Stimulated activated memory B cell treated with anti-CD40 and anti-IgM and Interleukin-4, amounts not matched to agents 10 μg/mL and 1 μg/mL and 100 μg/mL, for 72 hours (primary cell): ENCODE results near the gene ARHGAP11A.
"Not testable (repeated sequence)": the region's sequence is repeated elsewhere in the genome, so short reads cannot be mapped to it uniquely, and the experiment has no call there.

Source experiments
- ATAC-seq: fragments of 150-1000 bp; cut with Tn5 transposase; 2 replicates; pipeline ENCODE4 v1.10.0; 2021
- H3K27ac Mint-ChIP-seq: one replicate; pipeline ENCODE4 v1.8.0; 2022; ENCODE audit warnings: mild to moderate bottlenecking, mixed read lengths
- H3K27me3 Mint-ChIP-seq: one replicate; pipeline ENCODE4 v1.8.0; 2022; ENCODE audit warnings: mixed read lengths
- H3K36me3 Mint-ChIP-seq: one replicate; pipeline ENCODE4 v1.8.0; 2022; ENCODE audit warnings: mixed read lengths
- H3K4me1 Mint-ChIP-seq: one replicate; pipeline ENCODE4 v1.8.0; 2022; ENCODE audit warnings: mixed read lengths
- H3K4me3 Mint-ChIP-seq: one replicate; pipeline ENCODE4 v1.8.0; 2022; ENCODE audit warnings: mild to moderate bottlenecking, moderate library complexity, mixed read lengths
- H3K9me3 Mint-ChIP-seq: one replicate; pipeline ENCODE4 v1.8.0; 2022; ENCODE audit warnings: mixed read lengths

Gene ARHGAP11A

GRCh38 chr15:32615051-32615870 is at the start of gene ARHGAP11A:
Gene ARHGAP11A, plus strand, starts transcription at chr15:32615504. Its CDS starts 708 bp downstream, at chr15:32616212.
- peak; percentile 93 for ATAC-seq
- not testable (repeated sequence) for H3K9me3 Mint-ChIP-seq, H3K36me3 Mint-ChIP-seq, H3K27me3 Mint-ChIP-seq
- Mint-ChIP-seq H3K4me1 (peaks cover 14% of the 10 kb centered on the region), H3K4me3 (peak within 1 kb of the TSS; percentile 98), H3K27ac (peak within 1 kb of the TSS; percentile 85)

- H3K4me3 Mint-ChIP-seq = not testable (repeated sequence)
Measured at GRCh38 chr15:32568988-32569387, 46.3 kb upstream of the ARHGAP11A start.

GRCh38 chr15:32578482-32578881 is 36.8 kb upstream of the ARHGAP11A start:
- H3K36me3 Mint-ChIP-seq, H3K27me3 Mint-ChIP-seq, ATAC-seq, H3K9me3 Mint-ChIP-seq, H3K27ac Mint-ChIP-seq, H3K4me1 Mint-ChIP-seq: not testable (repeated sequence)
- peak overlapping the region; percentile 43 for H3K4me3 Mint-ChIP-seq

More at GRCh38 chr15:32568988-32569387, 46.3 kb upstream of the ARHGAP11A start:
- H3K9me3 Mint-ChIP-seq, H3K27ac Mint-ChIP-seq, ATAC-seq, H3K27me3 Mint-ChIP-seq, H3K4me1 Mint-ChIP-seq, H3K36me3 Mint-ChIP-seq: not testable (repeated sequence)

GRCh38 chr15:32585844-32586243 is 29.5 kb upstream of the ARHGAP11A start:
- not testable (repeated sequence) for H3K27me3 Mint-ChIP-seq, H3K4me1 Mint-ChIP-seq, ATAC-seq, H3K36me3 Mint-ChIP-seq, H3K9me3 Mint-ChIP-seq, H3K4me3 Mint-ChIP-seq, H3K27ac Mint-ChIP-seq

GRCh38 chr15:32593151-32593550 is 22.2 kb upstream of the ARHGAP11A start, which contains the start of gene GOLGA8N:
Gene GOLGA8N, plus strand, starts transcription at chr15:32593456.
- H3K27ac Mint-ChIP-seq, H3K36me3 Mint-ChIP-seq, H3K4me1 Mint-ChIP-seq, H3K27me3 Mint-ChIP-seq, ATAC-seq, H3K4me3 Mint-ChIP-seq, H3K9me3 Mint-ChIP-seq: not testable (repeated sequence)

GRCh38 chr15:32609518-32609917 is 5.8 kb upstream of the ARHGAP11A start:
- H3K4me1 Mint-ChIP-seq, H3K27me3 Mint-ChIP-seq, ATAC-seq, H3K4me3 Mint-ChIP-seq, H3K9me3 Mint-ChIP-seq, H3K27ac Mint-ChIP-seq, H3K36me3 Mint-ChIP-seq: not testable (repeated sequence)

GRCh38 chr15:32610719-32611118 is 4.6 kb upstream of the ARHGAP11A start:
- not testable (repeated sequence) for H3K27me3 Mint-ChIP-seq, H3K4me1 Mint-ChIP-seq, H3K36me3 Mint-ChIP-seq, H3K9me3 Mint-ChIP-seq, ATAC-seq, H3K27ac Mint-ChIP-seq, H3K4me3 Mint-ChIP-seq

- Mint-ChIP-seq H3K27ac (peak overlapping the region; percentile 85), H3K4me1 (peaks cover 14% of the 10 kb centered on the region), H3K4me3 (peak overlapping the region; percentile 98)
- peak; percentile 48 for ATAC-seq
- H3K36me3 Mint-ChIP-seq, H3K9me3 Mint-ChIP-seq, H3K27me3 Mint-ChIP-seq: not testable (repeated sequence)
Measured at GRCh38 chr15:32614712-32615050, 623 bp upstream of the ARHGAP11A start.

- peaks cover 14% of the 10 kb centered on the region for H3K4me1 Mint-ChIP-seq
- H3K27me3 Mint-ChIP-seq, H3K36me3 Mint-ChIP-seq, H3K9me3 Mint-ChIP-seq: not testable (repeated sequence)
- ATAC-seq = peak; percentile 8
- peak overlapping the region; percentile 98 for H3K4me3 Mint-ChIP-seq
- peak overlapping the region; percentile 85 for H3K27ac Mint-ChIP-seq
Measured at GRCh38 chr15:32615871-32616426, 645 bp downstream of the ARHGAP11A start.

GRCh38 chr15:32636410-32636809 is 21.1 kb downstream of the ARHGAP11A start:
- Mint-ChIP-seq H3K4me3 (no peak overlapping the region), H3K9me3 (no peaks in the 10 kb centered on the region), H3K27ac (no peak overlapping the region), H3K36me3 (peaks cover 11% of the 10 kb centered on the region), H3K27me3 (peaks cover 5% of the 10 kb centered on the region), H3K4me1 (peaks cover 15% of the 10 kb centered on the region)
- no peak for ATAC-seq

GRCh38 chr15:32636908-32637567 is 21.7 kb downstream of the ARHGAP11A start:
- H3K4me1 Mint-ChIP-seq = peaks cover 15% of the 10 kb centered on the region
- no peak overlapping the region for H3K27ac Mint-ChIP-seq
- H3K4me3 Mint-ChIP-seq = no peak overlapping the region
- peak; percentile 70 for ATAC-seq
- H3K27me3 Mint-ChIP-seq = peaks cover 12% of the 10 kb centered on the region
- peaks cover 11% of the 10 kb centered on the region for H3K36me3 Mint-ChIP-seq
- no peaks in the 10 kb centered on the region for H3K9me3 Mint-ChIP-seq

GRCh38 chr15:32637704-32638103 is 22.4 kb downstream of the ARHGAP11A start:
- Mint-ChIP-seq H3K27me3 (peaks cover 12% of the 10 kb centered on the region), H3K9me3 (no peaks in the 10 kb centered on the region), H3K4me1 (peaks cover 15% of the 10 kb centered on the region), H3K4me3 (no peak overlapping the region), H3K27ac (no peak overlapping the region), H3K36me3 (peaks cover 11% of the 10 kb centered on the region)
- no peak for ATAC-seq

- Mint-ChIP-seq H3K4me3 (peak within 1 kb of the TSS; percentile 34), H3K4me1 (peaks cover 10% of the 10 kb centered on the region), H3K27ac (no peak within 1 kb of the TSS), H3K36me3 (no peaks in the 10 kb centered on the region), H3K9me3 (no peaks in the 10 kb centered on the region), H3K27me3 (peaks cover 12% of the 10 kb centered on the region)
- no peak for ATAC-seq
Measured at GRCh38 chr15:32641517-32642059, 26.3 kb downstream of the ARHGAP11A start, which contains the start of gene SCG5. Gene SCG5, plus strand, starts transcription at chr15:32641710. Its CDS starts 1,883 bp downstream, at chr15:32643593.

GRCh38 chr15:32642667-32643435 is 27.5 kb downstream of the ARHGAP11A start:
- H3K27ac Mint-ChIP-seq = no peak overlapping the region
- ATAC-seq = no peak
- no peaks in the 10 kb centered on the region for H3K9me3 Mint-ChIP-seq
- H3K4me3 Mint-ChIP-seq = no peak overlapping the region
- peaks cover 12% of the 10 kb centered on the region for H3K27me3 Mint-ChIP-seq
- H3K36me3 Mint-ChIP-seq = no peaks in the 10 kb centered on the region
- no peaks in the 10 kb centered on the region for H3K4me1 Mint-ChIP-seq

GRCh38 chr15:32643907-32644445 is 28.7 kb downstream of the ARHGAP11A start:
- H3K9me3 Mint-ChIP-seq = no peaks in the 10 kb centered on the region
- H3K4me1 Mint-ChIP-seq = no peaks in the 10 kb centered on the region
- peaks cover 12% of the 10 kb centered on the region for H3K27me3 Mint-ChIP-seq
- ATAC-seq = no peak
- no peak overlapping the region for H3K4me3 Mint-ChIP-seq
- H3K27ac Mint-ChIP-seq = no peak overlapping the region
- H3K36me3 Mint-ChIP-seq = no peaks in the 10 kb centered on the region
